Kidney (tissue), 14 donors: ENCODE measurements around the gene RASAL2. TPM values are rescaled to one million over a fixed set of nuclear protein-coding genes. Genes with fewer than 3 reads are reported as not detected.

ENCODE experiments used
- DNase-seq, 5 donors: peaks; one replicate each; pipeline ENCODE4 v3.0.0-alpha.2; 2013 to 2020
- FAIRE-seq: peaks from 2 replicates; lab custom pipeline; 2012; peaks lifted over from hg19 to GRCh38; lab: Jason Lieb, UNC
- H3K27ac ChIP-seq, 2 donors: one replicate each; pipeline ENCODE4 v1.7.0; 2013; ENCODE audit warnings: low read depth in 2 of 2, low read length in 2 of 2, inconsistent platforms in 1 of 2
- H3K27me3 ChIP-seq: one replicate; pipeline ENCODE4 v1.7.1; 2013; ENCODE audit warnings: low read length, inconsistent platforms; ENCODE audit not compliant: control insufficient read depth, insufficient read depth
- H3K36me3 ChIP-seq, 3 donors: one replicate each; pipeline versions ENCODE4 v1.7.0 to v1.7.1; 2013; ENCODE audit warnings: low read length in 3 of 3, control low read depth in 1 of 3, inconsistent platforms in 1 of 3; ENCODE audit not compliant: insufficient read depth in 3 of 3, control insufficient read depth in 2 of 3
- H3K4me1 ChIP-seq, 3 donors: one replicate each; pipeline versions ENCODE4 v1.7.0 to v1.7.1; 2013; ENCODE audit warnings: low read length in 3 of 3, inconsistent platforms in 1 of 3, low read depth in 1 of 3; ENCODE audit not compliant: control insufficient read depth in 2 of 3, insufficient read depth in 2 of 3
- H3K4me3 ChIP-seq, 3 donors: one replicate each; pipeline versions ENCODE4 v1.7.0 to v1.8.1; 2013; ENCODE audit warnings: low read length in 3 of 3, control low read depth in 1 of 3, inconsistent platforms in 1 of 3
- H3K9ac ChIP-seq, 3 donors: one replicate each; pipeline versions ENCODE4 v1.7.0 to v1.7.1; 2013; ENCODE audit warnings: low read length in 3 of 3, control low read depth in 1 of 3, inconsistent platforms in 1 of 3
- H3K9me3 ChIP-seq, 3 donors: one replicate each; pipeline versions ENCODE4 v1.7.0 to v1.7.1; 2013; ENCODE audit warnings: low read length in 3 of 3, control low read depth in 1 of 3, inconsistent platforms in 1 of 3; ENCODE audit not compliant: control insufficient read depth in 2 of 3, insufficient read depth in 1 of 3
- CTCF ChIP-seq: IDR thresholded peaks from 3 replicates; pipeline ENCODE4 v1.5.1; 2012; ENCODE audit warnings: mild to moderate bottlenecking, moderate library complexity, borderline replicate concordance; ENCODE audit not compliant: insufficient read depth; ENCODE audit errors: extremely low read depth
- intact Hi-C: fragments of 100-400 bp; cut with DNase I; formaldehyde crosslinking; loops from one replicate; pipeline ENCODE4 v1.11.1; 2022
- polyA plus RNA-seq: library from polyadenylated mRNA; stranded (reverse); fragments of 350-450 nt; fragmentation: Illumina TruSeq; extraction: RNeasy Lipid Tissue Mini Kit (QIAGEN cat#74804); gene quantifications from one replicate; pipeline ENCODE4 v1.2.3, GENCODE V29; 2014; ENCODE audit warnings: low read depth, low replicate concordance; ENCODE audit not compliant: insufficient read depth
- total RNA-seq: library from RNA; stranded (reverse); fragmentation: NEBNext Ultra II Directional; extraction: Animal tissue kit (Norgen Biotek cat#: 25700); gene quantifications from one replicate; pipeline ENCODE4 v1.2.1, GENCODE V29; 2021
- donor health status: control.
- donor health status: control.
- donor health status: control.
- donor health status: control.
- donor health status: control.
- donor health status: DM: yes; HTN: yes; CAD: no.
- donor health status: Normal renal cell carcinoma (clear cell type).

Gene RASAL2
- total and polyA plus RNA-seq, 2 donors from 2014 or later, result 2.2 to 26.5 TPM

GRCh38 chr1:178324003-178324402 is 230.1 kb downstream of the RASAL2 start:
- TF ChIP-seq CTCF, result no peak
- H3K27me3 ChIP-seq, result no peaks in the 10 kb centered on the region
- H3K4me3 ChIP-seq, result no peak overlapping the region
- no peak overlapping the region for H3K27ac ChIP-seq
- FAIRE-seq (no peak), DNase-seq (no peak)
- H3K36me3 ChIP-seq, result no peaks in the 10 kb centered on the region
- H3K4me1 ChIP-seq, result no peaks in the 10 kb centered on the region
- no peak overlapping the region for H3K9ac ChIP-seq
- intact Hi-C loops, result no loop called here
- no peaks in the 10 kb centered on the region for H3K9me3 ChIP-seq

- no peak overlapping the region for H3K27ac ChIP-seq
- intact Hi-C loops, result no loop called here
- no peak overlapping the region for H3K4me3 ChIP-seq
- FAIRE-seq (no peak), DNase-seq (no peak)
- no peak overlapping the region for H3K9ac ChIP-seq
- no peaks in the 10 kb centered on the region for H3K27me3 ChIP-seq
- H3K4me1 ChIP-seq, result no peaks in the 10 kb centered on the region
- no peaks in the 10 kb centered on the region for H3K36me3 ChIP-seq
- TF ChIP-seq CTCF, result no peak
- H3K9me3 ChIP-seq, result no peaks in the 10 kb centered on the region
These were observed 234.8 kb downstream of the RASAL2 start for GRCh38 chr1:178328728-178329127.

- no peaks in the 10 kb centered on the region for H3K27me3 ChIP-seq
- no peak for FAIRE-seq
- H3K36me3 ChIP-seq, result no peaks in the 10 kb centered on the region
- H3K4me3 ChIP-seq, result no peak overlapping the region
- DNase-seq, result no peak
- no peaks in the 10 kb centered on the region for H3K9me3 ChIP-seq
- intact Hi-C loops, result no loop called here
- no peaks in the 10 kb centered on the region for H3K4me1 ChIP-seq
- no peak overlapping the region for H3K27ac ChIP-seq
- no peak for TF ChIP-seq CTCF
- no peak overlapping the region for H3K9ac ChIP-seq
These were observed 236.2 kb downstream of the RASAL2 start for GRCh38 chr1:178330153-178330552.

GRCh38 chr1:178330848-178331497 is 237.1 kb downstream of the RASAL2 start:
- no peak overlapping the region for H3K4me3 ChIP-seq
- no peak overlapping the region for H3K27ac ChIP-seq
- no peaks in the 10 kb centered on the region for H3K4me1 ChIP-seq
- FAIRE-seq (no peak), DNase-seq (no peak)
- intact Hi-C loops, result no loop called here
- no peak for TF ChIP-seq CTCF
- no peak overlapping the region for H3K9ac ChIP-seq
- no peaks in the 10 kb centered on the region for H3K27me3 ChIP-seq
- H3K9me3 ChIP-seq, result no peaks in the 10 kb centered on the region
- H3K36me3 ChIP-seq, result no peaks in the 10 kb centered on the region
